Measurements from ENCODE around the gene IL10RB. TPM values are rescaled to one million over a fixed set of nuclear protein-coding genes. Genes with fewer than 3 reads are reported as not detected.
"Not testable (repeated sequence)": the region's sequence is repeated elsewhere in the genome, so short reads cannot be mapped to it uniquely, and the experiment has no call there.

Gene IL10RB
- total RNA-seq, 1 donor from 2014 or later = 31.7 TPM

- Histone ChIP-seq H3K9me3 (no peaks in the 10 kb centered on the region), H3K27ac (no peak overlapping the region), H3K36me3 (no peaks in the 10 kb centered on the region), H3K4me1 (peaks cover 8% of the 10 kb centered on the region), H3K4me3 (no peak overlapping the region), H3K27me3 (no peaks in the 10 kb centered on the region)
- no peak for TF ChIP-seq CTCF (IDR thresholded peaks at IDR 0.05)
- no peak for TF ChIP-seq POLR2AphosphoS5 (IDR thresholded peaks at IDR 0.05; ENCODE audit: insufficient read depth in 1 of 2, low read depth in 1 of 2)
- no peak for TF ChIP-seq POLR2A (IDR thresholded peaks at IDR 0.05)
- intact Hi-C loops (cut with DNase I) = no loop called here
- no peak for DNase-seq (ENCODE audit: extremely low spot score in 2 of 2)
These were observed 28.7 kb upstream of the IL10RB start for GRCh38 chr21:33237486-33237885.

GRCh38 chr21:33238146-33238545 lies 28.0 kb upstream of the IL10RB start:
- DNase-seq (ENCODE audit: extremely low spot score in 2 of 2) = no peak
- Histone ChIP-seq H3K27ac (no peak overlapping the region), H3K36me3 (peaks cover 0 to 2% of the 10 kb centered on the region in 2 donors), H3K4me1 (peaks cover 8% of the 10 kb centered on the region), H3K4me3 (no peak overlapping the region), H3K27me3 (no peaks in the 10 kb centered on the region), H3K9me3 (no peaks in the 10 kb centered on the region)
- intact Hi-C loops (cut with DNase I) = no loop called here
- TF ChIP-seq POLR2A (IDR thresholded peaks at IDR 0.05) = no peak
- TF ChIP-seq CTCF (IDR thresholded peaks at IDR 0.05) = no peak
- no peak for TF ChIP-seq POLR2AphosphoS5 (IDR thresholded peaks at IDR 0.05; ENCODE audit: insufficient read depth in 1 of 2, low read depth in 1 of 2)

- peaks cover 8% of the 10 kb centered on the region for H3K4me1 ChIP-seq
- no peaks in the 10 kb centered on the region for H3K9me3 ChIP-seq
- intact Hi-C loops (cut with DNase I) = no loop called here
- H3K36me3 ChIP-seq = peaks cover 0 to 7% of the 10 kb centered on the region in 2 donors
- H3K27me3 ChIP-seq = no peaks in the 10 kb centered on the region
- no peak overlapping the region for H3K27ac ChIP-seq
- DNase-seq (ENCODE audit: extremely low spot score in 2 of 2) = no peak
- H3K4me3 ChIP-seq = no peak overlapping the region
- TF ChIP-seq POLR2A (IDR thresholded peaks at IDR 0.05) = no peak
These were observed 27.5 kb upstream of the IL10RB start for GRCh38 chr21:33238565-33239255.

GRCh38 chr21:33239559-33240127 lies 26.5 kb upstream of the IL10RB start:
- H3K36me3 ChIP-seq; H3K27ac ChIP-seq; H3K4me1 ChIP-seq; H3K27me3 ChIP-seq; H3K9me3 ChIP-seq; H3K4me3 ChIP-seq; intact Hi-C loops (cut with DNase I); DNase-seq (ENCODE audit: extremely low spot score in 2 of 2): not testable (repeated sequence)

- no peaks in the 10 kb centered on the region for H3K9me3 ChIP-seq
- H3K4me3 ChIP-seq = no peak overlapping the region
- no peak overlapping the region for H3K27ac ChIP-seq
- H3K27me3 ChIP-seq = no peaks in the 10 kb centered on the region
- DNase-seq (ENCODE audit: extremely low spot score in 2 of 2) = no peak
- intact Hi-C loops (cut with DNase I) = no loop called here
- TF ChIP-seq POLR2A (IDR thresholded peaks at IDR 0.05) = no peak
- TF ChIP-seq CTCF (IDR thresholded peaks at IDR 0.05) = no peak
- TF ChIP-seq POLR2AphosphoS5 (IDR thresholded peaks at IDR 0.05; ENCODE audit: insufficient read depth in 1 of 2, low read depth in 1 of 2) = no peak
- H3K4me1 ChIP-seq = peaks cover 8% of the 10 kb centered on the region
- H3K36me3 ChIP-seq = peaks cover 0 to 12% of the 10 kb centered on the region in 2 donors
These were observed 25.8 kb upstream of the IL10RB start for GRCh38 chr21:33240404-33240803.

- TF ChIP-seq POLR2AphosphoS5 (IDR thresholded peaks at IDR 0.05; ENCODE audit: insufficient read depth in 1 of 2, low read depth in 1 of 2) = no peak
- no peak for TF ChIP-seq CTCF (IDR thresholded peaks at IDR 0.05)
- no peak for TF ChIP-seq POLR2A (IDR thresholded peaks at IDR 0.05)
- no peak overlapping the region for H3K27ac ChIP-seq
- H3K4me3 ChIP-seq = no peak overlapping the region
- H3K36me3 ChIP-seq = peaks cover 0 to 25% of the 10 kb centered on the region in 2 donors
- intact Hi-C loops (cut with DNase I) = no loop called here
- no peaks in the 10 kb centered on the region for H3K9me3 ChIP-seq
- no peaks in the 10 kb centered on the region for H3K4me1 ChIP-seq
- no peak for DNase-seq (ENCODE audit: extremely low spot score in 2 of 2)
- H3K27me3 ChIP-seq = no peaks in the 10 kb centered on the region
These were observed 24.3 kb upstream of the IL10RB start for GRCh38 chr21:33241846-33242245.

GRCh38 chr21:33242846-33243245 lies 23.3 kb upstream of the IL10RB start:
- H3K9me3 ChIP-seq; DNase-seq (ENCODE audit: extremely low spot score in 2 of 2); H3K4me1 ChIP-seq; H3K27me3 ChIP-seq; H3K4me3 ChIP-seq; intact Hi-C loops (cut with DNase I); H3K27ac ChIP-seq: not testable (repeated sequence)
- peaks cover 0 to 35% of the 10 kb centered on the region in 2 donors for H3K36me3 ChIP-seq

Measured in vagina (tissue), 2 donors.